ENCODE data around the gene RCBTB1. TPM values are rescaled to one million over a fixed set of nuclear protein-coding genes. Genes with fewer than 3 reads are reported as not detected.

RCBTB1 gene
- total and polyA plus RNA-seq, 2 donors (not counting 3 experiments of a cell fraction or from before 2014, with no cell fraction given): 12.1 to 23.8 TPM

DNA sequence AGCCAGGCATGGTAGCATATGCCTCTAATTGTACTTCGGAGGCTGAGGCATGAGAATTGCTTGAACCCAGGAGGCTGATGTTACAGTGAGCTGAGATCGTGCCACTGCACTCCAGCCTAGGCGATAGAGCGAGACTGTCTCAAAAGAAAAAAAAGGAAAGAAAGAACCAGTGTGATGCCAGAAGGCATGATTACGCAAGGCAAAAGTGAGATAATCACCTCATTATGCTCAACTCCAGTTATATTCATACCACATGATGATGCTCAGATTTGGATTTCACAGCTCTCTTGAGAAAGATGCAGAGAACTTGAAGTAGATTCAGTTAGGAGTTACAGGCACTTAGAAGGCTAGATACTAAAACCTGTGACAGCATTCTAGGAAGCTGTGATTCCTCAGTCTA, 21.8 kb downstream of the RCBTB1 start:
- no peak for FAIRE-seq
- intact Hi-C loops (cut with micrococcal nuclease): no loop called here

DNA sequence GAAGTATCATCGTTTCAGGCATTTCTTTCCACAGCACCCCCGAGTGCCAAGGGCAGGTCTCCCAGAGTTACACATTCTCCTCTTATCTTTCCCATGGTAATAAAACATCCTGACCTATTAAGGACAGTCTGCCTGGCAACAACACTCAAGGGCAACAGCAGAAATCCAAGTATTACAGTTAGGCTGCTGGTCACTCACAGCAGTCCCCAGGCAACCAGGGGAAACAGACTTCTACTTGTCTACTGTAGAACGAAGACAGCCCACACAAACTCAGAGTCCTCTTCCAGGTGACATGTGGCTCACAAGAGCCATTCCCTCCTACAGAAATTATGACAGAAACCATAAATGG, 24.3 kb downstream of the RCBTB1 start:
- H2AFZ ChIP-seq (ENCODE audit: low read depth, low read length): no peak overlapping the region
- H3K36me3 ChIP-seq (ENCODE audit: control insufficient read depth in 2 of 2, extremely low read depth in 1 of 2, insufficient read depth in 2 of 2, low read length in 2 of 2): peaks cover 0 to 5% of the 10 kb centered on the region in 2 experiments
- no peaks in the 10 kb centered on the region for H3K9me3 ChIP-seq (replicated peaks; ENCODE audit: control insufficient read depth, insufficient read depth, low read length)
- H3K9ac ChIP-seq (replicated peaks; ENCODE audit: extremely low read depth, insufficient read depth, low read length): no peak overlapping the region
- no peak overlapping the region for H3K27ac ChIP-seq (ENCODE audit: insufficient read depth, low read depth, low read length)
- H3K79me2 ChIP-seq (ENCODE audit: control insufficient read depth, insufficient read depth, low read length): no peaks in the 10 kb centered on the region
- H3K4me1 ChIP-seq (ENCODE audit: control insufficient read depth, extremely low read depth, insufficient read depth, low read length): no peaks in the 10 kb centered on the region
- H3K4me2 ChIP-seq (ENCODE audit: insufficient read depth, low read length): no peak overlapping the region
- no peak overlapping the region for H3K4me3 ChIP-seq (replicated peaks in 1 of 3; ENCODE audit: insufficient read depth in 1 of 3, low read depth in 1 of 3, low read length in 3 of 3)
- BruUV-seq (replicated peaks): no TSS peak
- TF ChIP-seq FOS (IDR thresholded peaks at IDR 0.05; ENCODE audit: borderline replicate concordance, insufficient read depth, low read length) (no peak), POLR2A (IDR thresholded peaks at IDR 0.05; ENCODE audit: low read depth, low read length) (no peak), MYC (IDR thresholded peaks at IDR 0.05; ENCODE audit: low read depth, low read length) (no peak), GATA2 (IDR thresholded peaks at IDR 0.05; ENCODE audit: insufficient read depth, insufficient read length, low read depth, low read length) (no peak), JUN (IDR thresholded peaks at IDR 0.05; ENCODE audit: borderline replicate concordance, insufficient read depth, insufficient read length, low read depth) (no peak), EZH2 (IDR thresholded peaks at IDR 0.05; ENCODE audit: borderline replicate concordance, low read depth, low read length, severe bottlenecking) (no peak), POLR2AphosphoS5 (IDR thresholded peaks at IDR 0.05; ENCODE audit: insufficient read depth, low read depth, low read length) (no peak)
- TF ChIP-seq, protein P1, sequence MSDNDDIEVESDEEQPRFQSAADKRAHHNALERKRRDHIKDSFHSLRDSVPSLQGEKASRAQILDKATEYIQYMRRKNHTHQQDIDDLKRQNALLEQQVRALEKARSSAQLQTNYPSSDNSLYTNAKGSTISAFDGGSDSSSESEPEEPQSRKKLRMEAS (IDR thresholded peaks at IDR 0.05; ENCODE audit: insufficient read depth, insufficient read length): no peak
- TF ChIP-seq, protein P2, sequence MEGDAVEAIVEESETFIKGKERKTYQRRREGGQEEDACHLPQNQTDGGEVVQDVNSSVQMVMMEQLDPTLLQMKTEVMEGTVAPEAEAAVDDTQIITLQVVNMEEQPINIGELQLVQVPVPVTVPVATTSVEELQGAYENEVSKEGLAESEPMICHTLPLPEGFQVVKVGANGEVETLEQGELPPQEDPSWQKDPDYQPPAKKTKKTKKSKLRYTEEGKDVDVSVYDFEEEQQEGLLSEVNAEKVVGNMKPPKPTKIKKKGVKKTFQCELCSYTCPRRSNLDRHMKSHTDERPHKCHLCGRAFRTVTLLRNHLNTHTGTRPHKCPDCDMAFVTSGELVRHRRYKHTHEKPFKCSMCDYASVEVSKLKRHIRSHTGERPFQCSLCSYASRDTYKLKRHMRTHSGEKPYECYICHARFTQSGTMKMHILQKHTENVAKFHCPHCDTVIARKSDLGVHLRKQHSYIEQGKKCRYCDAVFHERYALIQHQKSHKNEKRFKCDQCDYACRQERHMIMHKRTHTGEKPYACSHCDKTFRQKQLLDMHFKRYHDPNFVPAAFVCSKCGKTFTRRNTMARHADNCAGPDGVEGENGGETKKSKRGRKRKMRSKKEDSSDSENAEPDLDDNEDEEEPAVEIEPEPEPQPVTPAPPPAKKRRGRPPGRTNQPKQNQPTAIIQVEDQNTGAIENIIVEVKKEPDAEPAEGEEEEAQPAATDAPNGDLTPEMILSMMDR (IDR thresholded peaks at IDR 0.05; ENCODE audit: extremely low read depth in 1 of 2, insufficient read depth in 1 of 2, low read depth in 1 of 2, low read length in 2 of 2): no peak
- no peaks in the 10 kb centered on the region for H4K20me1 ChIP-seq (replicated peaks; ENCODE audit: control insufficient read depth, extremely low read depth, insufficient read depth, low read length)
- H3K9me1 ChIP-seq (replicated peaks; ENCODE audit: control insufficient read depth, extremely low read depth, insufficient read depth, low read length): no peaks in the 10 kb centered on the region
- FAIRE-seq (no peak), DNase-seq (ENCODE audit: low read depth, low spot score) (no peak)
- intact Hi-C loops (cut with micrococcal nuclease) (no loop called here), dilution Hi-C loops (cut with MboI; ENCODE audit: extremely low pct_ligation_motif_present, low sequenced_read_pairs) (no loop called here)
- no peaks in the 10 kb centered on the region for H3K27me3 ChIP-seq (ENCODE audit: control insufficient read depth in 2 of 2, insufficient read depth in 2 of 2, low read length in 2 of 2)
- CTCF ChIA-PET: interaction anchor here (0.6 to 1.2 kb wide), 3 partner anchors 46 to 285 kb away, joined by 3 read pairs; no protein-coding TSS in a partner anchor
- POLR2A ChIA-PET: no interaction called here

More for the DNA sequence above, 21.8 kb downstream of the RCBTB1 start:
- Histone ChIP-seq H3K9me1 (replicated peaks; ENCODE audit: control insufficient read depth, extremely low read depth, insufficient read depth, low read length) (no peaks in the 10 kb centered on the region), H3K27me3 (ENCODE audit: control insufficient read depth in 2 of 2, insufficient read depth in 2 of 2, low read length in 2 of 2) (no peaks in the 10 kb centered on the region), H3K79me2 (ENCODE audit: control insufficient read depth, insufficient read depth, low read length) (no peaks in the 10 kb centered on the region), H2AFZ (ENCODE audit: low read depth, low read length) (no peak overlapping the region), H3K36me3 (ENCODE audit: control insufficient read depth in 2 of 2, extremely low read depth in 1 of 2, insufficient read depth in 2 of 2, low read length in 2 of 2) (peaks cover 1 to 4% of the 10 kb centered on the region in 2 experiments), H3K4me3 (replicated peaks in 1 of 3; ENCODE audit: insufficient read depth in 1 of 3, low read depth in 1 of 3, low read length in 3 of 3) (no peak overlapping the region), H3K27ac (ENCODE audit: insufficient read depth, low read depth, low read length) (no peak overlapping the region), H3K9me3 (replicated peaks; ENCODE audit: control insufficient read depth, insufficient read depth, low read length) (no peaks in the 10 kb centered on the region), H4K20me1 (replicated peaks; ENCODE audit: control insufficient read depth, extremely low read depth, insufficient read depth, low read length) (no peaks in the 10 kb centered on the region), H3K4me2 (ENCODE audit: insufficient read depth, low read length) (no peak overlapping the region), H3K4me1 (ENCODE audit: control insufficient read depth, extremely low read depth, insufficient read depth, low read length) (no peaks in the 10 kb centered on the region), H3K9ac (replicated peaks; ENCODE audit: extremely low read depth, insufficient read depth, low read length) (no peak overlapping the region)
- dilution Hi-C loops (cut with MboI; ENCODE audit: extremely low pct_ligation_motif_present, low sequenced_read_pairs): no loop called here
- no peak for DNase-seq (ENCODE audit: low read depth, low spot score)
- BruUV-seq (replicated peaks): no TSS peak
- POLR2A ChIA-PET: no interaction called here
- CTCF ChIA-PET: interaction anchor here (1.1 kb wide), 1 partner anchor 8 kb away, joined by 3 read pairs; no protein-coding TSS in a partner anchor
- TF ChIP-seq POLR2A (IDR thresholded peaks at IDR 0.05; ENCODE audit: low read depth, low read length): no peak
- TF ChIP-seq FOS (IDR thresholded peaks at IDR 0.05; ENCODE audit: borderline replicate concordance, insufficient read depth, low read length): no peak
- no peak for TF ChIP-seq JUN (IDR thresholded peaks at IDR 0.05; ENCODE audit: borderline replicate concordance, insufficient read depth, insufficient read length, low read depth)
